ENCODE measurements around the gene ATG7.
"Not testable (repeated sequence)": the region's sequence is repeated elsewhere in the genome, so short reads cannot be mapped to it uniquely, and the experiment has no call there.

The ATG7 gene

DNA sequence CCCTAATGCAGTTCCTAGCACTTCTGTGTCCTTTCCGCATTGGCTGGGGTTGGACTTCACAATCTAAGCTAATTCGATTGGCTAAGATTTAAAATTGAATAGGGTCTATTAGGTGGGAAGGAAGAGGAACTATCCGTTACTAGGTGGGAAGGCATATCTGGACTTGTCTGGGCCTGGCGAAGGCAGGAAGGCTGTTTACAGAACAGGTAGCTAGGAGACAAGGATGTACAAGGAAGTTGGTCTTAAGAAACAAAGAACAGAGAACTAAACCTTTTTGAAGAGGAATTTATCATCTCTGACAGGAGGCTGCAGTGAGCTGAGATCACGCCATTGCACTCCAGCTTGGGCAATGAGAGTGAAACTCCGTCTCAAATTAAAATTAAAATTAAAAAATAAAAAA, 17.3 kb upstream of the ATG7 start:
- DNase-seq: no peak

DNA sequence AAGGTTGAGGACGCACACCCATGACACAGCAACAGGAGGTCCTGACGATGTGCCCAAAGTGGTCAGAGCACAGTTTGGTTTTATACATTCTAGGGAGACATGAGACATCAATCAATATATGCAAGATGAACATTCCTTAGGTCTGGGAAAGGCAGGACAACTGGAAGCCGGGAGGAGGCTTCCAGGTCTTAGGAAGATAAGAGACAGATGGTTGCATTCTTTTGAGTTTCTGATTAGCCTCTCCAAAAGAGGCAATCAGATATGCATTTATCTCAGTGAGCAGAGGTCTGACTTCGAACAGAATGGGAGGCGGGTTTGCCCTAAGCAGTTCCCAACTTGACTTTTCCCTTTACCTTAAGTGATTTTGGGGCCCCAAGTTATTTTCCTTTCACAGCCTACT, 16.7 kb upstream of the ATG7 start:
- DNase-seq: not testable (repeated sequence)

DNA sequence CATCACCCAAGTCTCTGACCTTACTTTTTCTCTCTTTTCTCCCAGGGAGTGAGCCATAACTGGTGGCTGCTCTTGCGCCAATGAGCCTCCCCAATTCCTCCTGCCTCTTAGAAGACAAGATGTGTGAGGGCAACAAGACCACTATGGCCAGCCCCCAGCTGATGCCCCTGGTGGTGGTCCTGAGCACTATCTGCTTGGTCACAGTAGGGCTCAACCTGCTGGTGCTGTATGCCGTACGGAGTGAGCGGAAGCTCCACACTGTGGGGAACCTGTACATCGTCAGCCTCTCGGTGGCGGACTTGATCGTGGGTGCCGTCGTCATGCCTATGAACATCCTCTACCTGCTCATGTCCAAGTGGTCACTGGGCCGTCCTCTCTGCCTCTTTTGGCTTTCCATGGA, 13.2 kb upstream of the ATG7 start:
- no peak for DNase-seq

DNA sequence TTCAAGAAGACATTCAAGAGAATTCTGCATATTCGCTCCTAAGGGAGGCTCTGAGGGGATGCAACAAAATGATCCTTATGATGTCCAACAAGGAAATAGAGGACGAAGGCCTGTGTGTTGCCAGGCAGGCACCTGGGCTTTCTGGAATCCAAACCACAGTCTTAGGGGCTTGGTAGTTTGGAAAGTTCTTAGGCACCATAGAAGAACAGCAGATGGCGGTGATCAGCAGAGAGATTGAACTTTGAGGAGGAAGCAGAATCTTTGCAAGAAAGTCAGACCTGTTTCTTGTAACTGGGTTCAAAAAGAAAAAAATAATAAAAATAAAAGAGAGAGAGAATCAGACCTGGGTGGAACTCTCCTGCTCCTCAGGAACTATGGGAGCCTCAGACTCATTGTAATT, 11.7 kb upstream of the ATG7 start:
- DNase-seq: no peak

DNA sequence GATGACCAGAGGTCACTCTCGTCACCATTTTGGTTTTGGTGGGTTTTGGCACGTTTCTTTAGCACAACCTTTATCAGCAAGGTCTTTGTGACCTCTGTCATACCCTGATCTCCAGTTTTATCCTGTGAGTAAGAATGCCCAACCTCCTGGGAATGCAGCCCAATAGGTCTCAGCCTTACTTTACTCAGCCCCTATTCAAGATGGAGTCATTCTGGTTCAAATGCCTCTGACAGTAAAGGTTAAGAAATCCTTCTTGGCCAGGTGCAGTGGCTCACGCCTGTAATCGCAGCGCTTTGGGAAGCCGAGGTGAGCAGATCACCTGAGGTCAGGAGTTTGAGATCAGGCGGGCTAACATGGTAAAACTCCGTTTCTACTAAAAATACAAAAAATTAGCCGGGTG, 3.2 kb upstream of the ATG7 start:
- DNase-seq: no peak

DNA sequence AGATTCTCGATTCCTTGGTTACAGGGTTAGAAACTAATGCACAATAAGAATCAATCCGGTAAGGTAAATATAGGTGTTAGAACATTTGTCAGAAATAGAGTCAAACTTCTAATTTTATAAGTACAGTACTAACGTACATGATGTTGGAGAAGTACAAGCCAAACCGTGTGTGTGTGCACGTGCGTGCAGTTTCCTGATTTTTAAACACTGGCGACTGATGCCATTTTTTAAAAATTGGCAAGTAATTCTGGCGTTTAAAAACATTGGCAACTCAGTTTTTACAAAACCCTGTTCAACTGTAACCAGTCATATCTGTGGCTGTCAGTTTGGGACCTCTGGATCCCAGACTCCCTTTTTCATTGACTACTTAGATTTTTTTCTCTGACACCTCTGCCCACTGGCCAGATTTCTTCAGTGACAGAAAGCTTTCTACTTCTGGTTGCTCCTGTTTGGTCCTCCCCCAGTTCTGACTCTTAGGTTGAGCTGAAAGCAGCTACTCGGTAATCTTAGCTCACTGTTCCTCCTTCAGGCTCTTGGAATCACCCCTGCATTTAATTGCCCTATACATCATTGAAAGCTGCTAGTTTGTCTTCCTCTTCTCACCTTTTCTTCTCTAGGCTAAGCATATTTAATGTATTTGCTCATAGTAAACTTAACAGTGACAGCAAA, 843 bp downstream of the ATG7 start:
- no peak for DNase-seq

DNA sequence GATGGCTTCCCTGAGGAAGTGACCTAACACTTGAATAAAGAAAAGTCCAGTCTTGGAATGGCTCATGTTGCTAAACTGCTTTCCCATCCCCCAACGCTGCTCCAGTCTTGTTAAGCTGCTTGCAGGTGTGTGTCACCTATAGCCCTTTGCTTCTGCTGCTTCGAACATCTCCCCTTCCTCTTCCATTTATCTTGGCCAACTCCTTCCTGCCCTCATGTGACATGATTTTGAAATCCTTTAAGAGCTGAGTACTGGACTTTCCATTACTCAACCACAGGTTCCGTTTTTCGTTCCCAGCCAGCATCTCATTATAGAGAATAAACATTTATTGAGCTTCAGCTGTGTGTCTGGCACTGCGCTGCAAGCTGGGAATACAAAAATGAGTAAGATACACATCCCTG, 1.7 kb downstream of the ATG7 start:
- DNase-seq: no peak

DNA sequence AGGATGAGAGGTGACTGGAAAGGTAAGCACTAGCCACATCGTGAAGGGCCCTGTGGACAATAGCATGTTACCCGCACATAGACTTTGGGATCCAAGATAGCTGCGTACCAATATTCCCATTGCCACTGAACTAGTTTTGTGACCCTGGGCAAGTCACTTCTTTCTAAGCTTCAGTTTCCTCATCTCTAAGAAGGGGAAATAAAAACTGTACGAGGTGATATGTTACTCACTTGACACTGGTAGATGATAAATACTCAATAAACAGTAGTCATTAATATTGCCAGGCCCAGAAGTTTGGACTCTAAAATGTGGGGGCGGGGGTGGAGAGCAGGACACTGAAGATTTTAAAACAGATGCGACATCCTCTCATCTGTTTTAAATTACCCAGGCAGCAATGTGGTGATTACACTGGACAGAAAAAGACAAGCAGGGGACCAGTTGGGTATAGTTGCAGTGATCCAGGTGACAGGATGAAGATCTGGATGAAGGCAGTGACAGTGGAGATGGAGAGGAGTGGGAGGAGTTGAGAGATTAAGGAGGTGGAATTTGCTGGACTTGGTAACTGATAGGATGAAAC, 2.5 kb downstream of the ATG7 start:
- DNase-seq: no peak

DNA sequence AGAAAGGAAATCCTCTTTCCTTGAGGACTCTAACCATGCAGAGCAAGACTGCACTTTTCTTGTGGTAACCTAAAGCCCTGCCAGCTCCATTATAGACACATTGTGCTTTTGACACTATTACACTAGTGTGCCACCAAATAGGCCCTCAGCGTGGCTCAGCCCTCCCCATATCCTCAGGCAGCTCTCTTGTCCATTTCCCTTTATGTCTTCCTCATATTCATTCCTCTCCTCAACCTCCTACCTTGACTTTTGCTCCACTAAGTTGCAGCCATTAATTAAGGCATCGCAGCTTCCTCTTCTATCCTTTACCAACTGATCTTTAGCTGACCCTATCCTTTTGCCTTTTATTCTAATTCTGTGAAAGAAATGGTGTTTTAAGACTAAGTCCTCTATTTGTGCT, 3.7 kb downstream of the ATG7 start:
- no peak for DNase-seq

DNA sequence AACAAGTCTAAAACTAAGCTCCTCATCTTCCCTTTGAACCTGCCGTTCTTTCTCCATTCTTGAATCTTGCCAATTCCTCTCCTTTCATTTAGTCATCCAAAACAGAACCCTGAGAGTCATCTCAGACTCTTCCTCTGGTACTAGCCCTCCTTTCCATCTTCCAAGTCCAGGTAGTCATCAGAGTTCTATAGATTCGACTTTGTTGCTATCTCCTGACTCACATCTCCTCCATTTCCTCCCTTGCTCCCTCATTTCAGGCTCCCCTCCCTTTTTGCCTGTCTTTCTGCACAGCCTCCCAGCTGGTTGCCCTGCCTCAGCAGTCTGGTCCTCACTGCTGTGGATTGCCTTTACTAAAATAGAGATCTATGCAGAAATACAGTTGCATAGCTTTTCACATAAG, 4.7 kb downstream of the ATG7 start:
- DNase-seq: no peak

DNA sequence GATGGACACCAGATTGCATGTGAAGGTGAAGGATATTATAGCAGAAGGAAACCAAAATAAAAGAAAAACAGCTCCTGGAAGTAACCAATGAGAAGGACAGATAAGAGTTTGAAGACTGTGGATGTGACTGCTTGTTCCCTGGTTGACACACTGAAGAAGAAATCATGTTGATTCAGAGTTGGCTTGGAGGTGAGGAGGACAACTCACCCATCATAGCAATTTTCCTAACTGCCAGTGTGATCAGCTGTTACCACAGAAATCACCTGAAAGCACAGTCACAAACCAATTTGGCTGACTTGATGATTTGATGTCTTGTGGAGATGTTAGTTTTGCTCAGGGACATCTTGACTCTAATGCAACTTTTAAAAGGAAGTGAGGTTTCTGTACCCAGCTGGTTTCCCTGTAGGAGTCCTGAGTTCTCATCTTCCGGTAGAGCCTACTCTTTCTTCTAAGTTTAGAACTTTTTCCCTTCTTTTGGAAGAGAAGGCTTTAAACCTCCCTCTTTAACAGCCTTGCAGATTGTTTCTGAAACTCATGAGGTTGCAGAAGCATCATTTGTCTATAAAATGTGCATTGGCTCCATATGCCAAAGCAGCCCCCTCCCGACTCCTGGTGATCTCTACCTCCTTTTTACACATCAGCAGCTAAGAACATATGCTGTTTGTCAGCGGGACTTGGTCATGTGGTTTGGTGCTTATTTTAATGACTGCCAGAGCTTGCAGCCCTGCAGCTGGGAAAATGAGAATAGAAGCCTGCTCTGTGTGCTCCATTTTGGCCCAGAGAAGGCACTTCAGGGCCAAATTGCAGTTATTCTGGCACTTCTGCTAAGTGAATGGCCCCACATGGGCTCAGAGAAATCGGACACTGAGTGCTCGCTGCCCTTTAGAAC, 10.3 kb downstream of the ATG7 start:
- DNase-seq: no peak

DNA sequence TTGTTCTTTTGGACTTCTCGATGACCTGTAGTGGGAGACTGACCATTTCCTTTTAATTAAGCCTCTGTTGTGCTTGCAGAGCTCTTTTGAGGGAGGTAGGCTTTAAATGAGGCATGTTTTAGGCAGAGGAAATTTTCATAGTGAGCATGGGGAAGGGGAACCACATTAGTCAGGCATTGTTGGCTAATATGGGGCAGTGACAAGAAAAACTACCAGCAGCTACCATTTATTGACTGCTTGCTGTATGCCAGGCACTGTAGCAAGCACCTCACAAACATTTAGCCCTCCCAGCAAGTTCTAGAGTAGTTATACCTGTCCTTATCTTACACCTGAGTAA, 10.9 kb downstream of the ATG7 start:
- DNase-seq: no peak

DNA sequence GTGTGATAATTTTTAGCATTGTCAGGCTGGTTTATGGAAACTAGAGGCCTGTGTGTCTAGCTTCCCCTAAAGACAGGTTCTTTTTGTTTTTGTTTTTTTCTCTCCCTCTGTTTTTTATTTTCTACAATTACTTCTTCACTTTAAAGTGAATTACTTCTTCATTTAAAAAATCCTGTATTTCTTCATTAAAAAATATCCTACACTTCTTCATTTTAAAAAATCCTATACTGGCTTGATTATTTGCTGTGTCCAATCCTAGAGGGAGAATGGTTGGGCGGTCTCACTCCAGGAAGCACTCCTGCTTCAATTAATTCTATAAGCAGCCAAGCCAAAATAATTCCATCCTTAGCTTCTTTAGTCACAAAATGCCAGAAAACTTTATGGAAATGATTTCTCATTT, 11.8 kb downstream of the ATG7 start:
- DNase-seq: no peak

DNA sequence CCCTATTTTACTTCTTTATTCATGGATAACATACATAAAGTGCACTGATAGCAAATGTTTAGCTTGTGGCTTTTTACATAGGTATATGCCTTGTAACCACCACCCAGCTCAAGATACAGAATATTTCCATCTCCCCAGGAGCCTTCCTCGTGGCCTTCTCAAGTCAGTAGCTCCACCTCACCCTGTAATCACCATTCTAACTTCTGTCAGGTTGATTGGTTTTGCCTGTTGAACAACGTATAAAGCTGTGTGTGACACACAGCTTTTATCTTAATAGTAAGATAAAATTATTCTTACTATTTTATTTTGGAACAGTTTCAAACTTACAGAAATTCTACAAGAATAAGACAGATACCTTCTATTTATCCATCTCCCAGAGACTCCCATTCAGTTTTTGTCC, 13.3 kb downstream of the ATG7 start:
- DNase-seq: no peak

DNA sequence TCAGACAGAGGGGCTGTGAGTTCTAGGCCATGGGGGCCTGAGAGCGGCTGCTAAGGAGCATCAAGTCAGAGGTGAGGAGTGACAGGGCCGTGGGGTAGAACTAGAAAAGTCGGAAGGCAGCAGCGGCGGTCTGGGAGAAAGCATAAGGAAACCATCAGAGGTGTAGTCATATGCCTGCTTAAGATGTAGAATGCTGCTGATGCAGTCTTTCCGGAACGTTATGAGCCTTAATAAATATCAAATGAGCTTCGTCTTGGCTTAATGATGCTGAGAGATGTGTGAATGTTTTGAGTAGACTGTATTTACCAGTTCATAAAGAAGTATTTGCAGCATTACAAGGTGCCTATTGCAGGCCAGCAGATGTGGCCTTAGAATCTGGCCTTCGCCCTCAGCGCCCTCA, 15.2 kb downstream of the ATG7 start:
- DNase-seq: no peak

DNA sequence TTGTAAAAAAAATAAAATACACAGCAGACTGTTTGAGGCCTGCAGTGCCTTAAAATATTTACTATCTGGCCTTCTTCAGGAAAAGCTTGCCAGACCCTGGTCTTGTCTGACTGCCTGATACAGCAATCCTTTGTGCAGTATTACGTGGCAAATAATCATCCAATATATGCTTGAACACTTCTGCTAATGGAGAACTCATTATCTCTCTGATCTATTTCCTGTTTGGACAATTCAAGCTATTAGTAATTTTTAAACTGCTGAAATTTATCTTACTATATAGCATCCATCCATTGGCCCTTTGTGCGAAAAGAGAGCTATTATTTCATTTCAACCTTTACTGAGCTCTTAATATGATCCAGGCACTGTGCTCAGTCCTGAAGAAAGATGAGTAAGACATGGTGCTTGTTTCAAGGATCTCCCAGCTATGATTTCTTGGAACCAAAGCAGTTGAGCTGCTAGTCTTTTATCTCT, 15.9 kb downstream of the ATG7 start:
- DNase-seq: no peak

DNA sequence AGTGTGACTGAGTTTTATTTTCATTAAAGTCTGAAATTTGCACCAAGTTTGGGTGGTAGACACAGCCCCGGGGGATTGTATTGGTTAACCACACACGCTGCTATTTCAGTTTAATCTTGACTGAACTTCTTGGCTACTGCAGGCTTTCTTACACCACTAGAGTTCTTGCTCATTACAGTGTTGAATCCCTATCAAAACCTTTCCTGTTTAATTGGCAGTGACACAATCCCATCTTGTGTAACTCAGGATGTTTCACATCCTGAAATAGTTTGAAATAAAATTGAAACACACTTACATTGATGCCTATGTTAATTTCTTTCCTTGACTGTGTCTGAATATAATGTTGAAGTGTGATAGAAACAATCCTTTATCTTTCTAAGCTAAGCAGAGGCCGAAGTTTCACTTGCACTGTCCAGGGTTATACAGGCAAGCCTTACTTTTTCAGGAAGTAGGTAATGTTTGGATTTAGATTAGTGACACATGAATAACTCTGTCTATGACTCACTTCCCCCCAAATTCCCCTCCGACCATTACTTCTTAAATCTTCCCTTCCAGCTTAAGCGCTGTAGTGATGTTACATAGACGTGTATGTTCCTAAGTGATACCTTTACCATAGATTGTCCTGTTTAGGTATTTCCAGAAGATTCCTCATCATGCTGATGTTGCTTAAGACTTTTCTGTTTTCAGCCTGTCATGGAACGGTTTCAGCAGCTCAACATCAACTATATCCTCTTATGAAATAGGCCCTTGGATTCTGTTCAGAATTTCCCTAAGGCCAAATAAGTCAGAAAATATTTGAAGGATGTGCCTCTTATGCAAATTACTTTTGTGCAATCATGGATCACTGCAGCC, 16.8 kb downstream of the ATG7 start:
- no peak for DNase-seq

DNA sequence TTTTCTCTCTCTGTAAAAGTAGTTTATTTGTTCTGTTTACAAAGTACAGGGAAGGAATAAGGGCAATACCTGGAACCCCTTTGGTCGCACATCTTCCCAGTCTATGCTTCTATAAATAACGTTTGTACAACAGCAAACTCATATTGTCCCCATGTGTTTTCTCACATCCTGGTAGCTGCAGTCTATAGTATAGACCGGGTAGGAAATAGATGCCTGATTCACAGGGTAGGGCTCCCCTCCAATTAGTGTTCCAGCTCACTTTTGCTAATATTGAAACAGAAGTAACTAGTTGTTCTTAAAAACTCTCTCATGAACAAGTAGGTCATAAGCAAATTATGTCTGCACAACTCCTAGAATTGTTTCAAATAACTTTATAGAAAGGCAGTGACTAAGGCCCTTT, 17.7 kb downstream of the ATG7 start:
- DNase-seq: no peak

DNA sequence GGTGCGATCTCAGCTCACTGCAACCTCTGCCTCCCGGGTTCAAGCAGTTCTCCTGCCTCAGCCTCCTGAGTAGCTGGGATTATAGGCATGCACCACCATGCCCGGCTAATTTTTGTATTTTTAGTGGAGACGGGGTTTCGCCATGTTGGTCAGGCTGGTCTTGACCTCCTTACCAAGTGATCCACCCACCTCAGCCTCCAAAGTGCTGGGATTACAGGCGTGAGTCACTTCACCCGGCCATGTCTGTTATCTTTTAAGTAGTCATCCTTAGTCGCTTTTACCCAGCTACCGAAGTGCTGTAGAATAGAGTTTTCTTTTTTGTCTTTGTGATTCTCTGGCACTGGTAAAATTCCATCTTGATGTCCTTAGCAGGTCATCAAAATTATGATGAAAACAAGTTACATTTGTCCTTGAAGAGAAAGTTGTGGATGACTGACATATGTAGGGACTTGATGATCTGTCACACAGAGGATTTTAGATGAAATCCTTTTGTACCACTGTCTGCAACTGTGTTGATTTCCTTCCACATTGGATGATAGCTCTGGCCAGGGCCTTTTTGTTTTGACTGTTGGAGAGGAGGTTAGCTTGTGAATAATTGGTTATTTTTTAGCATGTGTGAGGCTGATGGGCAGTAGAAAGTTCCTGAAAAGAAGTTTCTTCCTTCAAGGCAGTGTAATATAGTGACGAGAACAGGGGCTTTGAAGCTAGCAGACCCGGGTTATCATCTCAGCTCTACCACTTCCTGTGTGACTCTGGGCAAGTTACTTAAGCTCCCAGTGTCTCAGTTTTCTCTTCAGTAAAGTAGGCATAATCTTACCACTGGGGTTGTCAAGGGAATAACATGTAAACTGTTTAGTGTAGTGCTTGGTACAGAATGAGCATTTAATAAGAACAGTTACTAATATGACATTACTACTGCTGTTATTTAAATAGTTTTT, 18.8 kb downstream of the ATG7 start:
- DNase-seq: peak in 3 of 6 experiments; percentile 37 to 60 (median 42)

DNA sequence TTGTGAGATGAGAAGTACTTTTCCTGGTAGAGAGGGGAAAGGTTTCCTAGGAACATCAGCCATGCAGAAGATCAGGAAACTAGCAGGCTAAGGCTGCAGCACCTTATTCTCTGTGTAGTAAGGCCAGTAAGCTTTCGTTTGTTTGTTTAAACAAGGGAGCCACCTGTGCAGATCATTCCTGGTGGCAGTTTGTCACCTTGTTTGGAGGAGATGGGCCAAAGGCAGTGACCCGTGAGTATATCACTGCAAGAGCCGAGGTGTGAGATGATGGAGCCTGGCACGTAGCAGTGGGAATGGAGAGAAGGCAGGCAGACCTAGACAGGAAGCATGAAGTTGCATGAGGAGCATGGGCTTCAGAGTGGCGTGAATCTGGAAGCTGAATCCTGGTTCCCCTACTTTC, 19.6 kb downstream of the ATG7 start:
- DNase-seq: no peak

DNA sequence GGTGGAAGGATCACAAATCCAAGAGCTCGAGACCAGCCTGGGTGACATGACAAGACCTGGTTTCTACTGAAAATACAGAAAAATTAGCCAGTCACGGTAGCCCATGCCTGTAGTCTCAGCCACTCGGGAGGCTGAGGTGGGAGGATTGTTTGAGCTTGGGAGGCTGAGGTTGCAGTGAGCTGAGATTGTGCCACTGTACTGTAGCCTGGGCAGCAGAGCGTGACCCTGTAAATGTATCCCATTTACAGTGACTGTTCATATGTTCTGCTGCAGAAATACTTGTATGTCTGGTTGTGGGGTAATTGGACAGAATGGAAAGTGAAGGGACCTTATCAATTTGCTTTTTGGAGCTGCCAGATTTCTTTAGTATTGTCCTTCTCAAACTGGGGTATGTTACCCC, 24.9 kb downstream of the ATG7 start:
- DNase-seq: no peak

DNA sequence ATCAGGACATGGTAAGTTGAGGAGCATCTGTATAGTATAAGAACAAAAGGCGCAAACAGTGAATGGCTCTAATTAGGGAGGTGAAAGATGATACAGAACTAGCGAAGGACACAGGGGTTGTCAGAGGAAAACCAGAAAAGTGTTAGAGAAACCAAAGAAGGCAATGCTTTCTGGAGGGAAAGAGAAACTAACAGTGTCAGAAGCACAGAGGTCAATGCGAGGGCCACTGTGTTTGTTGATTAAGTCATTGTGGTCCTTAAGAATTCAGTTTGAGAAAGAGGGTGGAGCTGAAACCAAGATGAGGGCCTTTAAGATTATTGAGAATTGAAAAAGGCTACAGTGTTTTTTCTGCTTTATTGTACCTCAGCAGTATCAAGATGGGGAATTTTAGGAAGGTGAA, 28.8 kb downstream of the ATG7 start:
- DNase-seq: no peak
